Measurements from ENCODE around the gene NT5C1A. TPM values are rescaled to one million over a fixed set of nuclear protein-coding genes. Genes with fewer than 3 reads are reported as not detected.

Gene NT5C1A
- total and polyA plus RNA-seq, 2 donors (not counting 1 experiment from before 2014, with no cell fraction given): not detected

GRCh38 chr1:39657923-39658485 lies 13.9 kb downstream of the NT5C1A start:
- ChIA-PET POLR2A (interaction anchor here (0.6 kb wide), 1 partner anchor 221 kb away, joined by 3 read pairs; no protein-coding TSS in a partner anchor), CTCF (interaction anchor here (0.8 to 11.2 kb wide), 9 partner anchors 10 to 140 kb away, joined by 3 to 190 read pairs (median 5); partner anchors contain the start of gene NT5C1A)
- H3K9ac ChIP-seq (ENCODE audit: low read length): no peak overlapping the region
- peaks cover 14% of the 10 kb centered on the region for H3K27me3 Mint-ChIP-seq
- H2AFZ ChIP-seq (ENCODE audit: insufficient read depth, low read depth, low read length, poor library complexity, severe bottlenecking): peak overlapping the region; percentile 39
- no peak overlapping the region for H3K4me2 ChIP-seq (replicated peaks; ENCODE audit: low read depth, low read length, poor library complexity, severe bottlenecking)
- ATAC-seq (ENCODE audit: low read depth): peak; percentile 47
- H3K79me2 ChIP-seq (ENCODE audit: control insufficient read depth, insufficient read depth, low read length): no peaks in the 10 kb centered on the region
- H3K27ac Mint-ChIP-seq: no peak overlapping the region
- TF ChIP-seq EZH2 (IDR thresholded peaks at IDR 0.05; ENCODE audit: borderline replicate concordance, insufficient read depth, low read depth, low read length, poor library complexity, severe bottlenecking) (no peak), CTCF (IDR thresholded peaks at IDR 0.05) (peak; percentile 83)
- no peaks in the 10 kb centered on the region for H3K9me3 ChIP-seq (ENCODE audit: control extremely low read depth in 1 of 3, control insufficient read depth in 2 of 3, insufficient read depth in 1 of 3, low read length in 2 of 3)
- H3K4me3 Mint-ChIP-seq: no peak overlapping the region
- H3K27me3 ChIP-seq (replicated peaks in 1 of 4; ENCODE audit: control extremely low read depth in 1 of 4, control insufficient read depth in 3 of 4, insufficient read depth in 4 of 4, low read length in 3 of 4): peaks cover 0 to 10% (median 6%) of the 10 kb centered on the region in 4 experiments
- DNase-seq: peak; percentile 66
- intact Hi-C loops (cut with micrococcal nuclease): no loop called here
- 22% methylated on average over 4 of the region's 6 CpGs for WGBS (ENCODE audit: insufficient coverage)
- H3K4me1 Mint-ChIP-seq: peaks cover 4% of the 10 kb centered on the region
- peaks cover 4 to 8% of the 10 kb centered on the region in 2 donors for H3K4me1 ChIP-seq (ENCODE audit: control insufficient read depth in 2 of 2, insufficient read depth in 2 of 2, low read length in 2 of 2)
- H3K27ac ChIP-seq (ENCODE audit: low read length in 2 of 2): no peak overlapping the region
- H3K36me3 ChIP-seq (replicated peaks in 1 of 2; ENCODE audit: control extremely low read depth in 1 of 2, control insufficient read depth in 1 of 2, extremely low read depth in 1 of 2, insufficient read depth in 2 of 2, low read length in 1 of 2): no peaks in the 10 kb centered on the region
- no peak overlapping the region for H3K4me3 ChIP-seq (ENCODE audit: control extremely low read depth in 1 of 5, extremely low read depth in 1 of 5, insufficient read depth in 1 of 5, low read depth in 2 of 5, low read length in 4 of 5)
- H3K9me3 Mint-ChIP-seq (ENCODE audit: insufficient read depth): no peaks in the 10 kb centered on the region
- no peaks in the 10 kb centered on the region for H4K20me1 ChIP-seq (ENCODE audit: control insufficient read depth, insufficient read depth, low read length, poor library complexity, severe bottlenecking)

- Histone ChIP-seq H3K9ac (ENCODE audit: low read length) (no peak overlapping the region), H2AFZ (ENCODE audit: insufficient read depth, low read depth, low read length, poor library complexity, severe bottlenecking) (no peak overlapping the region), H3K36me3 (replicated peaks in 1 of 2; ENCODE audit: control extremely low read depth in 1 of 2, control insufficient read depth in 1 of 2, extremely low read depth in 1 of 2, insufficient read depth in 2 of 2, low read length in 1 of 2) (no peaks in the 10 kb centered on the region), H3K4me2 (replicated peaks; ENCODE audit: low read depth, low read length, poor library complexity, severe bottlenecking) (no peak overlapping the region), H3K4me1 (ENCODE audit: control insufficient read depth in 2 of 2, insufficient read depth in 2 of 2, low read length in 2 of 2) (peaks cover 4 to 8% of the 10 kb centered on the region in 2 donors), H3K4me3 (ENCODE audit: control extremely low read depth in 1 of 5, extremely low read depth in 1 of 5, insufficient read depth in 1 of 5, low read depth in 2 of 5, low read length in 4 of 5) (no peak overlapping the region), H3K9me3 (ENCODE audit: control extremely low read depth in 1 of 3, control insufficient read depth in 2 of 3, insufficient read depth in 1 of 3, low read length in 2 of 3) (no peaks in the 10 kb centered on the region), H3K79me2 (ENCODE audit: control insufficient read depth, insufficient read depth, low read length) (no peaks in the 10 kb centered on the region), H3K27ac (ENCODE audit: low read length in 2 of 2) (no peak overlapping the region), H3K27me3 (replicated peaks in 1 of 4; ENCODE audit: control extremely low read depth in 1 of 4, control insufficient read depth in 3 of 4, insufficient read depth in 4 of 4, low read length in 3 of 4) (peaks cover 0 to 10% (median 6%) of the 10 kb centered on the region in 4 experiments), H4K20me1 (ENCODE audit: control insufficient read depth, insufficient read depth, low read length, poor library complexity, severe bottlenecking) (no peaks in the 10 kb centered on the region)
- 88% methylated on average over 1 of the region's 3 CpGs for WGBS (ENCODE audit: insufficient coverage)
- Mint-ChIP-seq H3K27me3 (peaks cover 14% of the 10 kb centered on the region), H3K4me1 (peaks cover 4% of the 10 kb centered on the region), H3K9me3 (ENCODE audit: insufficient read depth) (no peaks in the 10 kb centered on the region), H3K4me3 (no peak overlapping the region), H3K27ac (no peak overlapping the region)
- DNase-seq (no peak), ATAC-seq (ENCODE audit: low read depth) (no peak)
- ChIA-PET CTCF (interaction anchor here (0.9 to 11.2 kb wide), 8 partner anchors 9 to 141 kb away, joined by 4 to 190 read pairs (median 8); partner anchors contain the start of gene NT5C1A), POLR2A (no interaction called here)
- intact Hi-C loops (cut with micrococcal nuclease): no loop called here
- TF ChIP-seq CTCF (IDR thresholded peaks at IDR 0.05): no peak
- no peak for TF ChIP-seq EZH2 (IDR thresholded peaks at IDR 0.05; ENCODE audit: borderline replicate concordance, insufficient read depth, low read depth, low read length, poor library complexity, severe bottlenecking)
These were observed 14.5 kb downstream of the NT5C1A start for GRCh38 chr1:39657402-39657801.
